Activated naive CD4-positive, alpha-beta T cell treated with anti-CD3 and anti-CD28 coated beads, Interleukin-2, amount 50 U/mL, for 24 hours (primary cell): ENCODE data around the gene RUNDC3A.
"Not testable (repeated sequence)": the region's sequence is repeated elsewhere in the genome, so short reads cannot be mapped to it uniquely, and the experiment has no call there.

Experiments
- H3K27ac Mint-ChIP-seq: one replicate; pipeline ENCODE4 v1.8.0; 2021; ENCODE audit warnings: mild to moderate bottlenecking, mixed read lengths
- H3K27me3 Mint-ChIP-seq: one replicate; pipeline ENCODE4 v1.8.0; 2021; ENCODE audit warnings: mixed read lengths
- H3K36me3 Mint-ChIP-seq: one replicate; pipeline ENCODE4 v1.8.0; 2021; ENCODE audit warnings: mixed read lengths
- H3K4me1 Mint-ChIP-seq: one replicate; pipeline ENCODE4 v1.8.0; 2021; ENCODE audit warnings: mixed read lengths
- H3K4me3 Mint-ChIP-seq: one replicate; pipeline ENCODE4 v1.8.0; 2021; ENCODE audit warnings: mild to moderate bottlenecking, mixed read lengths
- H3K9me3 Mint-ChIP-seq: one replicate; pipeline ENCODE4 v1.8.0; 2021; ENCODE audit warnings: mixed read lengths

RUNDC3A gene

DNA sequence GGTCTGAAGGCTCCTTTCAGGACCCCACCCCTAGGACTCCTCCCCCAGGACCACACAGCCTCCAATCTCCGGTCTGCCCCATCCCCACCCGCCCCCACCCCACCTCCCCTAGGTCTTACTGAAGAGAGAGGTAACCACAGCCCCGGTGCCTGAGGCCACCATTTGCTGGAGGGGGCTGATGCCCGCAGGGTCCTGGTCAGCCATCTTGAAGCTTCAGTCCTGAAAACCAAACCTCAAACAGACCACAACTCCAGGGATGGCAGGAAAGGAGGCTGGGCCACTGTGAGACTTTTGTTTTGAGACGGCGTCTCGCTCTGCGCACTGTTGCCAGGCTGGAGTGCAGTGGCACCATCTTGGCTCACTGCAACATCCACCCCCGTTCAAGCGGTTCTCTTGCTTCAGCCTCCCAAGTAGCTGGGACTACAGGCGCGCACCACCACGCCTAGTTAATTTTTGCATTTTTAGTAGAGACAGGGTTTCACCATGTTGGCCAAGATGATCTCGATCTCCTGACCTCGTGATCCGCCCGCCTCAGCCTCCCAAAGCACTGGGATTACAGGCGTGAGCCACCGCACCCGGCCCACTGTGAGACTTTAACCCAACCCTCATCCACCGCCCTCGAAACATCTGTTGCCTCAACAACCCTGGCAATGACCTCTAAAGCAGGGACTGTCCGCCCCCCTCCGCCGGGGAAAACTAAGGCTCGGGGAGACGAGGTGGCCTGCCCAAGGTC is 15.1 kb downstream of the RUNDC3A start:
- peak overlapping the region; percentile 41 for H3K27ac Mint-ChIP-seq
- H3K9me3 Mint-ChIP-seq, result no peaks in the 10 kb centered on the region
- peaks cover 3% of the 10 kb centered on the region for H3K36me3 Mint-ChIP-seq
- no peaks in the 10 kb centered on the region for H3K27me3 Mint-ChIP-seq
- peak overlapping the region; percentile 88 for H3K4me3 Mint-ChIP-seq
- peaks cover 21% of the 10 kb centered on the region for H3K4me1 Mint-ChIP-seq

- peaks cover 21% of the 10 kb centered on the region for H3K4me1 Mint-ChIP-seq
- H3K36me3 Mint-ChIP-seq, result peaks cover 3% of the 10 kb centered on the region
- H3K4me3 Mint-ChIP-seq, result peak overlapping the region; percentile 88
- no peaks in the 10 kb centered on the region for H3K9me3 Mint-ChIP-seq
- H3K27me3 Mint-ChIP-seq, result no peaks in the 10 kb centered on the region
- peak overlapping the region; percentile 41 for H3K27ac Mint-ChIP-seq
Measured at GRCh38 chr17:44324092-44324570, 15.7 kb downstream of the RUNDC3A start.

DNA sequence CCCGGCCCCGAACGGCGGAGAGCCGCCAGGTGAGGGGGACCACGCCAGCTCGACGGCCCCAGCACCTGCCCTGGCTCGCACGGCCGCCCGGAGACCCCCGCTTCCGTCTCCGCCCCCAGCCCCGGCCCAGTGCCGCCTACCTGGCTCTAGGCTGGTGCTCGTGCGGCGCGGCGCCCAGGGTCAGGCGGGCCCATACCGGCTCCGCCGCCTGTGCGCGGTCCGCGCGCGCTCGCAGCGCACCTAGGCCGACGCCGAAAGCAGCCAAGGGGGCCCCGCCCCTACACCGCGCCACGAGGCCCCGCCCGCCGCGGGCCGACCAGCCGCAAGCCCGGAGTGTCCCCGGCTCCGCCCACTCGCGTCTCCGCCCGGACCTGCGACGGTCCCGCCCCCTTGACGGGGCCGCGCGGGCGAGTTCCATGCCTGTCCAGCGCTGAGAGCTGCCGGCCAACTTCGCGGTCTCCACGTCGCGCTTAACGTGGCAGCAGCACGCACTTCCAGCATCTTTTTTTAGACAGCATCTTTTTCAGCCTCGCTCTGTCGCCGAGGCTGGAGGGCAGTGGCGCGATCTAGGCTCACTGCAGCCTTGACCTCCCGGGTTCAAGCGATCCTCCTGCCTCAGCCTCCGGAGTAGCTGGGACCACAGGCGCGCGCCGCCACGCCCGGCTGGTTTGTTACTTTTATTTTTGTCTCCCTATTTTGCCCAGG is 16.3 kb downstream of the RUNDC3A start, which contains the start of gene SLC25A39:
TSS of gene SLC25A39 (minus strand) at position 253 of the 705 bp plus-strand sequence. CDS start 1,261 bp downstream, outside the sequence.
- Mint-ChIP-seq H3K27me3 (no peaks in the 10 kb centered on the region), H3K9me3 (no peaks in the 10 kb centered on the region), H3K4me1 (peaks cover 21% of the 10 kb centered on the region), H3K36me3 (no peaks in the 10 kb centered on the region), H3K4me3 (peak within 1 kb of the TSS; percentile 91), H3K27ac (peak within 1 kb of the TSS; percentile 91)

DNA sequence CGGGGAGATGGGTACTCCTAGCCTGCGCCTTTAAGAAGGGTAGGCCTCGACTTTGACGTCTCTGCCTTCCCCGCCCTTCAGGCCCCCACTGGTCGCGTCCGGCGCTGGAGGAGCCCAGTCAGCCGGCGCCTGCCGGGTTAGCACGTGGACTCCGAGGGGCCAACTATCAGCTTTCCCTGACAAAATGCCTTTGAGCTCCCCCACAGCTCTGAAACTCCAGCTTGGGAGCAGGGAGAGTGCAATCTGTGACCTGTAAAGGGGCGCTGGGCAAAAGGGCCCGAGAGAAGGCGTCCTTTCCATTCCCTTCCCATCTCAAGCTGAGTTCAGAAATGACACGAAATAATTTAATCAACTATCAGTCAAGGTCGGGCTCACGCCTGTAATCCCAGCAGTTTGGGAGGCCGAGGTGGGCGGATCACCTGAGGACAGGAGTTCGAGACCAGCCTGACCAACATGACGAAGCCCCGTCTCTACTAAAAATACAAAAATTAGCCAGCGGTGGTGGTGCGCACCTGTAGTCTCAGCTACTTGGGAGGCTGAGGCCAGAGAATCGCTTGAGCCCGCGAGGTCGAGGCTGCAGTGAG is 18.6 kb downstream of the RUNDC3A start:
- Mint-ChIP-seq H3K27ac (peak overlapping the region; percentile 79), H3K27me3 (no peaks in the 10 kb centered on the region), H3K4me1 (peaks cover 26% of the 10 kb centered on the region), H3K36me3 (no peaks in the 10 kb centered on the region), H3K9me3 (no peaks in the 10 kb centered on the region), H3K4me3 (peak overlapping the region; percentile 79)

- Mint-ChIP-seq H3K27ac (no peak overlapping the region), H3K4me3 (peak overlapping the region; percentile 19), H3K27me3 (no peaks in the 10 kb centered on the region), H3K4me1 (peaks cover 20% of the 10 kb centered on the region), H3K36me3 (no peaks in the 10 kb centered on the region), H3K9me3 (no peaks in the 10 kb centered on the region)
Measured at GRCh38 chr17:44327715-44328449, 19.5 kb downstream of the RUNDC3A start.

DNA sequence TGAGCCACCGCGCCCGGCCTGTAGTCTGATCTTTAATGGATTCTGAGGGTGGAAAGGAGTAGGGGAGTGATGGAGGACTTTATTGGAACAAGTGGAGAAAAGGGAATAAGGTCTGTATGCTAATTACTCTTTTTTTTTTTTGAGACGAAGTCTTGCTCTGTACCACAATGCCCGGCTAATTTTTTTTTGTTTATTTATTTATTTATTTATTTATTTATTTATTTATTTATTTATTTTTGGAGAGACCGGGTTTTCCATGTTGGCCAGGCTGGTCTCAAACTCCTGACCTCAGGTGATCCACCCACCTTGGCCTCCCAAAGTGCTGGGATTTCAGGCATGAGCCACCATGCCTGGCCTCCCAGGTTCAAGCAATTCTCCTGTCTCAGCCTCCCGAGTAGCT is 21.1 kb downstream of the RUNDC3A start:
- H3K27me3 Mint-ChIP-seq, H3K27ac Mint-ChIP-seq: not testable (repeated sequence)

GRCh38 chr17:44330263-44330662 is 21.9 kb downstream of the RUNDC3A start:
- not testable (repeated sequence) for H3K27me3 Mint-ChIP-seq, H3K27ac Mint-ChIP-seq, H3K9me3 Mint-ChIP-seq, H3K36me3 Mint-ChIP-seq, H3K4me3 Mint-ChIP-seq
- peaks cover 15% of the 10 kb centered on the region for H3K4me1 Mint-ChIP-seq

More for the DNA sequence above, 21.1 kb downstream of the RUNDC3A start:
- H3K36me3 Mint-ChIP-seq, H3K4me3 Mint-ChIP-seq, H3K9me3 Mint-ChIP-seq: not testable (repeated sequence)
- peaks cover 15% of the 10 kb centered on the region for H3K4me1 Mint-ChIP-seq

DNA sequence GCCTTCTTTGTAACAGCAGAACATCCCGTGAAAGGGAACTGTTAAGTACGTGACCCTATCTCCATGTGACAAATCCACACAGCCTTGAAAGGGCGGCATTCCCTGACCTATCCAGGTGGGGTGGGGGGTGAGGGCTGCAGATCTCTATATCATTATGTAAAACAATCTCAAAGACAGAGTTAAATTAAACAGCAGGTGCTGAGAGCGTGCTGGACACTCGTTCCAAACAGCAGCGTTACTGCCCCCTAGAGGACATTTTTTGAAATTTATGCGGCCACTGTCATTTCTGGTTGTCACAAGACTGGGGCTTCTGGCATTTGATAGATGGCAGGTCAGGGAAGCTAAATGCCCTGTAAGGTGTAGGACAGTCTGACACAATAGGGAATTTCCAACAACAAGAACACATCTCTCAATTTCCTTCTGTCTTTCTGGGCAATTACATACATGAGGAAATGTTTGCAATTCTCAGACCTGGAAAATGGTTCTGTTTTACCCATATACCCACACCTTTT is 22.9 kb downstream of the RUNDC3A start:
- Mint-ChIP-seq H3K27me3 (no peaks in the 10 kb centered on the region), H3K36me3 (no peaks in the 10 kb centered on the region), H3K4me1 (peaks cover 15% of the 10 kb centered on the region), H3K27ac (no peak overlapping the region), H3K9me3 (no peaks in the 10 kb centered on the region), H3K4me3 (no peak overlapping the region)

GRCh38 chr17:44333371-44333770 is 25.0 kb downstream of the RUNDC3A start:
- no peak overlapping the region for H3K4me3 Mint-ChIP-seq
- no peaks in the 10 kb centered on the region for H3K27me3 Mint-ChIP-seq
- H3K9me3 Mint-ChIP-seq, result no peaks in the 10 kb centered on the region
- peaks cover 5% of the 10 kb centered on the region for H3K4me1 Mint-ChIP-seq
- H3K36me3 Mint-ChIP-seq, result no peaks in the 10 kb centered on the region
- no peak overlapping the region for H3K27ac Mint-ChIP-seq

DNA sequence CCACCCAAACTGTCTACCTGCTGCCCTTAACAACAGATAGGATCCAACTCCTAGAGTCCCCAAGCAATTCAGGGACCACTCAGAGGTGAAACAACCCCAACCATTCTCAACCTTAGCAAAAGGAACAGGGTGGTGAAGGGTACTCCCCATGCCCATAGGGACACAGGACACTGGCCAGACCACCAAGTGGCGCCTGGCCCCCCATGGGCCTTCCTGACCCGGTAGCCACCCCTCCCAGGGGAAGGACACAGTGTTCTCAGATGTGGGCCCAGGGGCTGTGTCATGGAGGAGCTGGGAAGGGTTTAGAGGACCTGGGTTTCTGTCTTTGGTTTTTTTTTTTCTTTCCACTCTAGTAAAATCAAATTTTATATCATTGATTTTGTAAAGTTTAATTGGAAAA is 25.9 kb downstream of the RUNDC3A start:
- Mint-ChIP-seq H3K4me3 (no peak overlapping the region), H3K4me1 (peaks cover 5% of the 10 kb centered on the region), H3K36me3 (no peaks in the 10 kb centered on the region), H3K27me3 (no peaks in the 10 kb centered on the region), H3K9me3 (no peaks in the 10 kb centered on the region), H3K27ac (no peak overlapping the region)

DNA sequence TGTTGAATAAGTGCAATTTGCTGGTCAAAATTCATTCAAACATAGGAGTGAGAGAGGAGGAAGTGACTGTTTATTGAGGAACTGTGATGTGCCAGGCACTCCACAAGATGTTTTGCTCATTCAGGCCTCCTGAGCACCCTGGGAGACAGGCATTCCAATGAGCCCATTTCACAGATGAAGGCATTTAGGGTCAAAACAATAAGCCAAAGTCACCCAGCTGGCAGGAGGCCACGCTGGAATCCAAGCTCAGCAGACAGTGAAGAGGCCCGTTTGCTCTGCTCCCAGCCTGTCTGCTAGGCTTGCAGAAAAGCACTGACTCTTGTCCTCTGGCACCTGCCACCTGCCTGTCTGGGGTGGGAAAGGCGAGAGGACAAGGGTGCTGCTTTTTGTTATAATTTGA is 26.3 kb downstream of the RUNDC3A start:
- Mint-ChIP-seq H3K4me1 (peaks cover 5% of the 10 kb centered on the region), H3K9me3 (no peaks in the 10 kb centered on the region), H3K27ac (no peak overlapping the region), H3K36me3 (no peaks in the 10 kb centered on the region), H3K27me3 (no peaks in the 10 kb centered on the region), H3K4me3 (no peak overlapping the region)

- H3K27me3 Mint-ChIP-seq, result no peaks in the 10 kb centered on the region
- no peaks in the 10 kb centered on the region for H3K36me3 Mint-ChIP-seq
- peaks cover 5% of the 10 kb centered on the region for H3K4me1 Mint-ChIP-seq
- H3K9me3 Mint-ChIP-seq, result no peaks in the 10 kb centered on the region
- no peak overlapping the region for H3K27ac Mint-ChIP-seq
- H3K4me3 Mint-ChIP-seq, result no peak overlapping the region
Measured at GRCh38 chr17:44335564-44335963, 27.2 kb downstream of the RUNDC3A start.

- Mint-ChIP-seq H3K4me1 (peaks cover 5% of the 10 kb centered on the region), H3K4me3 (no peak overlapping the region), H3K9me3 (no peaks in the 10 kb centered on the region), H3K36me3 (no peaks in the 10 kb centered on the region), H3K27ac (no peak overlapping the region), H3K27me3 (no peaks in the 10 kb centered on the region)
Measured at GRCh38 chr17:44335968-44336367, 27.6 kb downstream of the RUNDC3A start.

DNA sequence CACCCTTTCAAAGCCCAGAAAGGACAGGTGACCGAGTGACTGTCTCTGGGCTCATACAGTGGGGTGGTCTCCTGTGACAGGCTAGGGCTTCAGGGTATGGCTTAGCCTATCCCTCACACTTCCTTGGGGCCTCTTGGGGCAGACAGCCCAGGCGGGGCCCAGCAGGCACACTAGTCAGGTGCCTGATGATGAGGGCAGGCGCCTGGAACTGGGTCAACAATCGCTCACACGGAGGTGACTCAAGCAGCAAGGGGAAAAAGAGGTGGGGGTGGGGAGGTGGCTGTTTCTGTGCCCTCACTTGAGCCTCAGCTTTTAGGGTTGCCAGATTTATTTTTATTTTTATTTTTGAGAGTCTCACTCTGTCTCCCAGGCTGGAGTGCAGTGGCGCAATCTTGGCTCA is 30.3 kb downstream of the RUNDC3A start:
- Mint-ChIP-seq H3K36me3 (no peaks in the 10 kb centered on the region), H3K27ac (peak overlapping the region; percentile 23), H3K9me3 (no peaks in the 10 kb centered on the region), H3K27me3 (no peaks in the 10 kb centered on the region), H3K4me1 (no peaks in the 10 kb centered on the region), H3K4me3 (no peak overlapping the region)

DNA sequence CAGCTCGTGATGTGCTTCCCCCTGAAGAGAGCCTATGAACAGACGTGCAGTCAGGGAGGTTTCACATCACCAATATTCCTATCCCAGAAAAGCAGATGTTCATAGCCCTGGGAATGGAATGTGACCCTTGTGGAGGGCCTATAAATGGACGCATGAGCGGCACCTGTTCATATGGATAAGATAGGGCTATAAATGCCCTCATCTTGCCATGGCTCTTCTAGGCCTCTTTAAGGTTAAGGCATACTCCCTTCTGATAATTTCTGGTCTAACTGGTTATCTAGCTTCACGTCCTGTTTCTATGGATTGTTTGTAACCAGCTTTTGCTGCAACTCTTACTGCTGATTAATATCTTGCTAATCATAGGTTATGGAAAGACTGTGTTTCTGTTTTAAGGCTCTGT is 32.2 kb downstream of the RUNDC3A start:
- not testable (repeated sequence) for H3K27ac Mint-ChIP-seq, H3K36me3 Mint-ChIP-seq, H3K4me3 Mint-ChIP-seq, H3K9me3 Mint-ChIP-seq, H3K4me1 Mint-ChIP-seq, H3K27me3 Mint-ChIP-seq
